CD8-positive, alpha-beta memory T cell (primary cell): ENCODE results near the gene IFI27. TPM values are rescaled to one million over a fixed set of nuclear protein-coding genes. Genes with fewer than 3 reads are reported as not detected.

Experiments used
- polyA plus RNA-seq: library from polyadenylated mRNA; unstranded; fragments of 300-500 nt; fragmentation: Illumina TruSeq; gene quantifications from one replicate; pipeline ENCODE4 v1.2.3, GENCODE V29; 2021
- total RNA-seq, 2 experiments: library from RNA; stranded (reverse); gene quantifications; one replicate each; pipeline ENCODE4 v1.2.3, GENCODE V29; 2021

The IFI27 gene
- total and polyA plus RNA-seq, 3 experiments from 2014 or later = 1.3 to 5.5 (median 1.3) TPM

Other genes starting within 250 kb of the IFI27 start
- gene FAM181A, start 183.4 kb upstream of the IFI27 start, total RNA-seq = not detected
- gene FAM181A, start 183.4 kb upstream of the IFI27 start, polyA plus RNA-seq = not detected
- 10 to 100 TPM; 93.5 to 98.0 TPM for gene ASB2, start 134.2 kb upstream of the IFI27 start, total RNA-seq
- 4.8 TPM for gene ASB2, start 134.2 kb upstream of the IFI27 start, polyA plus RNA-seq
- gene CCDC197, start 113.4 kb upstream of the IFI27 start, total RNA-seq = not detected
- gene CCDC197, start 113.4 kb upstream of the IFI27 start, polyA plus RNA-seq = not detected
- 1 to 10 TPM; 1.1 to 1.8 TPM for gene OTUB2, start 84.4 kb upstream of the IFI27 start, total RNA-seq
- gene OTUB2, start 84.4 kb upstream of the IFI27 start, polyA plus RNA-seq = 0.12 TPM
- gene DDX24, start 29.5 kb upstream of the IFI27 start, total RNA-seq = 100 to 1,000 TPM; 274 to 283 TPM
- gene DDX24, start 29.5 kb upstream of the IFI27 start, polyA plus RNA-seq = 287 TPM
- 10 to 100 TPM; 15.5 to 18.4 TPM for gene IFI27L1, start 29.4 kb upstream of the IFI27 start, total RNA-seq
- gene IFI27L1, start 29.4 kb upstream of the IFI27 start, polyA plus RNA-seq = 8.3 TPM
- 10 to 100 TPM; 55.9 to 58.5 TPM for gene IFI27L2, start 18.9 kb downstream of the IFI27 start, total RNA-seq
- 95.5 TPM for gene IFI27L2, start 18.9 kb downstream of the IFI27 start, polyA plus RNA-seq
- 1 to 10 TPM; 1.2 to 1.8 TPM for gene PPP4R4, start 63.6 kb downstream of the IFI27 start, total RNA-seq
- gene PPP4R4, start 63.6 kb downstream of the IFI27 start, polyA plus RNA-seq = 0.17 TPM
- not detected for gene SERPINA10, start 182.5 kb downstream of the IFI27 start, total RNA-seq
- not detected for gene SERPINA10, start 182.5 kb downstream of the IFI27 start, polyA plus RNA-seq
- not detected for gene SERPINA6, start 212.6 kb downstream of the IFI27 start, total RNA-seq
- gene SERPINA6, start 212.6 kb downstream of the IFI27 start, polyA plus RNA-seq = not detected